HepG2 (cell line): ENCODE data around the gene TCF12. TPM values are rescaled to one million over a fixed set of nuclear protein-coding genes. Genes with fewer than 3 reads are reported as not detected.
A peak's percentile ranks its signal among the peaks of the same experiment; 100 is the strongest.

Source experiments
- CEBPZ ChIP-seq: IDR thresholded peaks from 2 replicates; pipeline ENCODE4 v1.6.1; 2012; ENCODE audit warnings: low read length, improper control_type of control experiment
- ERF ChIP-seq: IDR thresholded peaks from 2 replicates; pipeline ENCODE4 v1.6.1; 2018; ENCODE audit warnings: missing biosample characterization, missing genetic modification reagents
- HHEX ChIP-seq: IDR thresholded peaks from 2 replicates; pipeline ENCODE4 v1.6.1; 2016; ENCODE audit warnings: control low read depth
- HNF1A ChIP-seq, 2 experiments: sonication (generic) in 1 of 2; formaldehyde crosslinking in 1 of 2; IDR thresholded peaks; 2 replicates each; pipeline versions ENCODE4 v1.4.0 to v1.6.1; 2016 to 2020; ENCODE audit warnings: borderline replicate concordance in 1 of 2, low read depth in 1 of 2, mild to moderate bottlenecking in 1 of 2, missing genetic modification reagents in 1 of 2
- NCOA1 ChIP-seq: sonication (generic); formaldehyde crosslinking; IDR thresholded peaks from 2 replicates; pipeline ENCODE4 v1.9.0; 2021; ENCODE audit warnings: missing genetic modification reagents
- NFYC ChIP-seq: IDR thresholded peaks from 2 replicates; pipeline ENCODE4 v1.6.1; 2016; ENCODE audit warnings: missing genetic modification reagents, missing compliant biosample characterization
- NONO ChIP-seq, 2 experiments: fragments of 450-650 bp in 1 of 2; sonication (generic) in 1 of 2; formaldehyde crosslinking in 1 of 2; IDR thresholded peaks in 1 of 2; conservative IDR thresholded peaks in 1 of 2; 2 replicates each; pipeline versions ENCODE4 v1.6.1 to v1.8.0; 2017 to 2022; ENCODE audit warnings: mild to moderate bottlenecking in 1 of 2, missing genetic modification reagents in 1 of 2, moderate library complexity in 1 of 2
- SALL1 ChIP-seq: sonication (generic); formaldehyde crosslinking; IDR thresholded peaks from 2 replicates; pipeline ENCODE4 v1.8.0; 2022; ENCODE audit warnings: mild to moderate bottlenecking, missing genetic modification reagents
- ZFAT ChIP-seq: sonication (generic); formaldehyde crosslinking; conservative IDR thresholded peaks from 2 replicates; pipeline ENCODE4 v1.8.1; 2023; ENCODE audit warnings: missing genetic modification reagents, inconsistent platforms
- ZNF20 ChIP-seq: sonication (generic); formaldehyde crosslinking; IDR thresholded peaks from 2 replicates; pipeline ENCODE4 v1.4.0; 2020; ENCODE audit warnings: mild to moderate bottlenecking, moderate library complexity, missing genetic modification reagents
- ZNF687 ChIP-seq: sonication (generic); formaldehyde crosslinking; IDR thresholded peaks from 2 replicates; pipeline ENCODE4 v1.5.1; 2020; ENCODE audit warnings: mild to moderate bottlenecking, missing genetic modification reagents, moderate library complexity
- ZNF790 ChIP-seq: sonication (generic); formaldehyde crosslinking; IDR thresholded peaks from 2 replicates; pipeline ENCODE4 v1.8.0; 2022; ENCODE audit warnings: missing genetic modification reagents, mild to moderate bottlenecking, borderline replicate concordance
- ZXDC ChIP-seq: sonication (generic); formaldehyde crosslinking; IDR thresholded peaks from 2 replicates; pipeline ENCODE4 v1.5.0; 2020; ENCODE audit warnings: mild to moderate bottlenecking, missing genetic modification reagents
- polyA plus RNA-seq, 8 experiments: library from polyadenylated mRNA; depleted of rRNA in 3 of 8; stranded (reverse) in 7 of 8; unstranded in 1 of 8; fragments of >200 nt; fragmentation: Illumina TruSeq in 4 of 8; extraction: Trizol in 4 of 8; gene quantifications; 2 replicates each; pipeline versions ENCODE4 v1.2.1 to v1.2.3, GENCODE V29; 2011 to 2016; ENCODE audit warnings: low read depth in 4 of 8, missing spikeins in 1 of 8, mixed read lengths in 1 of 8; ENCODE audit not compliant: insufficient read depth in 1 of 8
- total RNA-seq, 5 experiments: library from RNA; depleted of rRNA; stranded (reverse); fragments of >200 nt; fragmentation: Illumina TruSeq; extraction: Trizol; gene quantifications; 2 replicates each; pipeline ENCODE4 v1.2.3, GENCODE V29; 2016; ENCODE audit warnings: low read depth in 1 of 5

Gene TCF12
- total and polyA plus RNA-seq, 2 of the 13 experiments (the other 11 are each of a cell fraction or from before 2014, with no cell fraction given) = 48.6 to 51.1 TPM

- TF ChIP-seq HNF1A (IDR thresholded peaks at IDR 0.05; ENCODE audit: low read depth) (no peak), HNF1A (CRISPR knock-in tag; IDR thresholded peaks at IDR 0.05; ENCODE audit: borderline replicate concordance) (0 out of 2 replicates have a peak, but pooled peaks have one; percentile 18), ZNF790 (CRISPR knock-in tag) (no peak), ZFAT (CRISPR knock-in tag) (no peak), SALL1 (peak; percentile 35; the same call in 1 of the 2 replicates), NCOA1 (no peak), HHEX (CRISPR knock-in tag) (no peak), NFYC (CRISPR knock-in tag) (no peak), CEBPZ (no peak), ZXDC (no peak), ERF (CRISPR knock-in tag) (no peak), ZNF687 (peak; percentile 57), NONO (IDR thresholded peaks at IDR 0.05) (no peak), NONO (CRISPR knock-in tag; conservative IDR thresholded peaks at IDR 0.05) (no peak), ZNF20 (CRISPR knock-in tag) (no peak)
These were observed 394.1 kb downstream of the TCF12 start (continued) for GRCh38 chr15:57312318-57313133.
